ENCODE measurements around the gene SSC5D. TPM values are rescaled to one million over a fixed set of nuclear protein-coding genes. Genes with fewer than 3 reads are reported as not detected.
A peak's percentile ranks its signal among the peaks of the same experiment; 100 is the strongest.

Gene SSC5D
- total and polyA plus RNA-seq, 9 of the 15 experiments (the other 6 are each of a cell fraction or from before 2014, with no cell fraction given), result 0.04 to 0.71 (median 0.14) TPM; not detected in 2

DNA sequence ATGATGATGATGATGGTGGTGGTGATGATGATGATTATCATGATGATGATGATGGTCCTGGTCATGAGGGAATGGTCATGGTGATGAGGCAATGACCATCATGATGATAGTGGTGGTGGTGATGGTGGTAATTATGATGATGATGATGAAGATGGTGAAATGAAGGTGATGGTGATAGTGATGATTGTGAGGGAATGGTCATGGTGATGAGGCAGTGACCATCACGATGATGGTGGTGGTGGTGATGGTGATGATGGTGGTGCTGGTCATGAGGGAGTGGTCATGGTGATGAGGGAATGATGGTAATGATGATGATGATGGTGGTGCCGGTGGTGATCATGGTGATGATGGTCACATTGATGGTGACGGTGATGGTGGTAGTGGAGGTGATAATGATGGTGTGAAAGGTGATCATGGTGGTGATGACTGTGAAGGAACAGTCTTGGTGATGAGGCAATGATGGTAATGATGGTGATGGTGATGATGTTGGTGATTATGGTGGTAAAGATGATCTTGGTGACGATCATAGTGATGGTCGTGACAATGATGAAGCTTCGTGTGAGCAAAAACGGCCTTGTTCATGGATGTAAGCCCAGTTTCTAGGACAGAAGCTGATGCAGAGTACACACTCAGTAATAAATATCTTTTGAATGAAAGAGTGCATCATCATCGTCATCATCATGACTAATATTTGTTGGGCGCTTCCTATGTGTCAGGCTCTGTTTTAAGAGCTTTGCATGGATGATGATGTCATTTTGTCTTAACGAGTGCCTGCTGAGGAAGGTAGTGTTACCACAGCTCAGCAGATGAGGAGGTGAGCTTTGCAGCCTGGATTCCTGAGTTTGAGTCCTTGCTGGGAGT is 31.4 kb downstream of the SSC5D start (continued):
- TF ChIP-seq, protein P1, sequence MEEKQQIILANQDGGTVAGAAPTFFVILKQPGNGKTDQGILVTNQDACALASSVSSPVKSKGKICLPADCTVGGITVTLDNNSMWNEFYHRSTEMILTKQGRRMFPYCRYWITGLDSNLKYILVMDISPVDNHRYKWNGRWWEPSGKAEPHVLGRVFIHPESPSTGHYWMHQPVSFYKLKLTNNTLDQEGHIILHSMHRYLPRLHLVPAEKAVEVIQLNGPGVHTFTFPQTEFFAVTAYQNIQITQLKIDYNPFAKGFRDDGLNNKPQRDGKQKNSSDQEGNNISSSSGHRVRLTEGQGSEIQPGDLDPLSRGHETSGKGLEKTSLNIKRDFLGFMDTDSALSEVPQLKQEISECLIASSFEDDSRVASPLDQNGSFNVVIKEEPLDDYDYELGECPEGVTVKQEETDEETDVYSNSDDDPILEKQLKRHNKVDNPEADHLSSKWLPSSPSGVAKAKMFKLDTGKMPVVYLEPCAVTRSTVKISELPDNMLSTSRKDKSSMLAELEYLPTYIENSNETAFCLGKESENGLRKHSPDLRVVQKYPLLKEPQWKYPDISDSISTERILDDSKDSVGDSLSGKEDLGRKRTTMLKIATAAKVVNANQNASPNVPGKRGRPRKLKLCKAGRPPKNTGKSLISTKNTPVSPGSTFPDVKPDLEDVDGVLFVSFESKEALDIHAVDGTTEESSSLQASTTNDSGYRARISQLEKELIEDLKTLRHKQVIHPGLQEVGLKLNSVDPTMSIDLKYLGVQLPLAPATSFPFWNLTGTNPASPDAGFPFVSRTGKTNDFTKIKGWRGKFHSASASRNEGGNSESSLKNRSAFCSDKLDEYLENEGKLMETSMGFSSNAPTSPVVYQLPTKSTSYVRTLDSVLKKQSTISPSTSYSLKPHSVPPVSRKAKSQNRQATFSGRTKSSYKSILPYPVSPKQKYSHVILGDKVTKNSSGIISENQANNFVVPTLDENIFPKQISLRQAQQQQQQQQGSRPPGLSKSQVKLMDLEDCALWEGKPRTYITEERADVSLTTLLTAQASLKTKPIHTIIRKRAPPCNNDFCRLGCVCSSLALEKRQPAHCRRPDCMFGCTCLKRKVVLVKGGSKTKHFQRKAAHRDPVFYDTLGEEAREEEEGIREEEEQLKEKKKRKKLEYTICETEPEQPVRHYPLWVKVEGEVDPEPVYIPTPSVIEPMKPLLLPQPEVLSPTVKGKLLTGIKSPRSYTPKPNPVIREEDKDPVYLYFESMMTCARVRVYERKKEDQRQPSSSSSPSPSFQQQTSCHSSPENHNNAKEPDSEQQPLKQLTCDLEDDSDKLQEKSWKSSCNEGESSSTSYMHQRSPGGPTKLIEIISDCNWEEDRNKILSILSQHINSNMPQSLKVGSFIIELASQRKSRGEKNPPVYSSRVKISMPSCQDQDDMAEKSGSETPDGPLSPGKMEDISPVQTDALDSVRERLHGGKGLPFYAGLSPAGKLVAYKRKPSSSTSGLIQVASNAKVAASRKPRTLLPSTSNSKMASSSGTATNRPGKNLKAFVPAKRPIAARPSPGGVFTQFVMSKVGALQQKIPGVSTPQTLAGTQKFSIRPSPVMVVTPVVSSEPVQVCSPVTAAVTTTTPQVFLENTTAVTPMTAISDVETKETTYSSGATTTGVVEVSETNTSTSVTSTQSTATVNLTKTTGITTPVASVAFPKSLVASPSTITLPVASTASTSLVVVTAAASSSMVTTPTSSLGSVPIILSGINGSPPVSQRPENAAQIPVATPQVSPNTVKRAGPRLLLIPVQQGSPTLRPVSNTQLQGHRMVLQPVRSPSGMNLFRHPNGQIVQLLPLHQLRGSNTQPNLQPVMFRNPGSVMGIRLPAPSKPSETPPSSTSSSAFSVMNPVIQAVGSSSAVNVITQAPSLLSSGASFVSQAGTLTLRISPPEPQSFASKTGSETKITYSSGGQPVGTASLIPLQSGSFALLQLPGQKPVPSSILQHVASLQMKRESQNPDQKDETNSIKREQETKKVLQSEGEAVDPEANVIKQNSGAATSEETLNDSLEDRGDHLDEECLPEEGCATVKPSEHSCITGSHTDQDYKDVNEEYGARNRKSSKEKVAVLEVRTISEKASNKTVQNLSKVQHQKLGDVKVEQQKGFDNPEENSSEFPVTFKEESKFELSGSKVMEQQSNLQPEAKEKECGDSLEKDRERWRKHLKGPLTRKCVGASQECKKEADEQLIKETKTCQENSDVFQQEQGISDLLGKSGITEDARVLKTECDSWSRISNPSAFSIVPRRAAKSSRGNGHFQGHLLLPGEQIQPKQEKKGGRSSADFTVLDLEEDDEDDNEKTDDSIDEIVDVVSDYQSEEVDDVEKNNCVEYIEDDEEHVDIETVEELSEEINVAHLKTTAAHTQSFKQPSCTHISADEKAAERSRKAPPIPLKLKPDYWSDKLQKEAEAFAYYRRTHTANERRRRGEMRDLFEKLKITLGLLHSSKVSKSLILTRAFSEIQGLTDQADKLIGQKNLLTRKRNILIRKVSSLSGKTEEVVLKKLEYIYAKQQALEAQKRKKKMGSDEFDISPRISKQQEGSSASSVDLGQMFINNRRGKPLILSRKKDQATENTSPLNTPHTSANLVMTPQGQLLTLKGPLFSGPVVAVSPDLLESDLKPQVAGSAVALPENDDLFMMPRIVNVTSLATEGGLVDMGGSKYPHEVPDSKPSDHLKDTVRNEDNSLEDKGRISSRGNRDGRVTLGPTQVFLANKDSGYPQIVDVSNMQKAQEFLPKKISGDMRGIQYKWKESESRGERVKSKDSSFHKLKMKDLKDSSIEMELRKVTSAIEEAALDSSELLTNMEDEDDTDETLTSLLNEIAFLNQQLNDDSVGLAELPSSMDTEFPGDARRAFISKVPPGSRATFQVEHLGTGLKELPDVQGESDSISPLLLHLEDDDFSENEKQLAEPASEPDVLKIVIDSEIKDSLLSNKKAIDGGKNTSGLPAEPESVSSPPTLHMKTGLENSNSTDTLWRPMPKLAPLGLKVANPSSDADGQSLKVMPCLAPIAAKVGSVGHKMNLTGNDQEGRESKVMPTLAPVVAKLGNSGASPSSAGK (IDR thresholded peaks at IDR 0.05), result no peak
- TF ChIP-seq POLR2AphosphoS5 (IDR thresholded peaks at IDR 0.05; ENCODE audit: control insufficient read depth, insufficient read depth, low read depth, low read length), result no peak
- TF ChIP-seq PCBP1 (IDR thresholded peaks at IDR 0.05; ENCODE audit: low read depth, low read length, poor library complexity, severe bottlenecking), result no peak
- TF ChIP-seq EP300 (IDR thresholded peaks at IDR 0.05; ENCODE audit: low read length), result no peak
- no peak for TF ChIP-seq HSF4 (CRISPR knock-in tag; IDR thresholded peaks at IDR 0.05; ENCODE audit: borderline replicate concordance)
- TF ChIP-seq HDAC1 (IDR thresholded peaks at IDR 0.05), result peak in 1 of 2 experiments; percentile 65; a peak in 1 of 4 replicates
- peak; percentile 52; the same call in 1 of the 2 replicates for TF ChIP-seq MAFG (tag; conservative IDR thresholded peaks at IDR 0.05)
- peak; percentile 91; the same call in 1 of the 2 replicates for TF ChIP-seq ATF7 (IDR thresholded peaks at IDR 0.05)
- no peak for TF ChIP-seq ETV5 (CRISPR knock-in tag; IDR thresholded peaks at IDR 0.05; ENCODE audit: low read depth)
- TF ChIP-seq ASH1L (IDR thresholded peaks at IDR 0.05; ENCODE audit: borderline replicate concordance, low read depth, partially characterized antibody), result no peak
- no peak for TF ChIP-seq BMI1 (IDR thresholded peaks at IDR 0.05; ENCODE audit: low read length)
- TF ChIP-seq ZNF347 (CRISPR knock-in tag; IDR thresholded peaks at IDR 0.05; ENCODE audit: low read depth), result no peak
- no peak for TF ChIP-seq NFYB (IDR thresholded peaks at IDR 0.05; ENCODE audit: extremely low read depth, insufficient read length)
- TF ChIP-seq HMGN3 (IDR thresholded peaks at IDR 0.05; ENCODE audit: borderline replicate concordance, extremely low read depth, insufficient read length, low read depth, low read length), result no peak
- peak; percentile 52 to 58; a peak in 3 of 4 replicates for TF ChIP-seq KDM1A (IDR thresholded peaks at IDR 0.05)
- no peak for TF ChIP-seq ZNF644 (tag; IDR thresholded peaks at IDR 0.05; ENCODE audit: low read depth)
- no peak for TF ChIP-seq NUFIP1 (IDR thresholded peaks at IDR 0.05; ENCODE audit: partially characterized antibody)
